Measurements from ENCODE around the gene SPOP.

DNA sequence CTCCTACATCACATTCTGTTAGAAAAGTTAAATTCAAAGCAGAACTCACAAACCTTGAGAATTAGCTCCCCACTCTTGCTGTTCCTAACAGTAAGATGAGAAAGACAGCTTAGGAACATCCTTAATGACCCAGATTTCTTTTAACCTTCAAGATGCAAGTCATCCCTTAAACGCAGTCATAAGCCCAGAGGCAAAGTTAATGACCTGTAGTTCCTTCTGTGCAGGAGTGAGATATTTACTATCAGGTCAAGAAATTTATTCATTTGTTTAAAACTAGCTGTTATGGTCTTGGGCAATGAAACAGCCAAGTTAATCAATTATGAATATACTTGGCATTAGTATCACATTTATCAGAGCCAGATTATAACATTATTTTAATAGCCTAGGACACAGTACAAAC is 65.2 kb downstream of the SPOP start:
- TF ChIP-seq, protein P1, sequence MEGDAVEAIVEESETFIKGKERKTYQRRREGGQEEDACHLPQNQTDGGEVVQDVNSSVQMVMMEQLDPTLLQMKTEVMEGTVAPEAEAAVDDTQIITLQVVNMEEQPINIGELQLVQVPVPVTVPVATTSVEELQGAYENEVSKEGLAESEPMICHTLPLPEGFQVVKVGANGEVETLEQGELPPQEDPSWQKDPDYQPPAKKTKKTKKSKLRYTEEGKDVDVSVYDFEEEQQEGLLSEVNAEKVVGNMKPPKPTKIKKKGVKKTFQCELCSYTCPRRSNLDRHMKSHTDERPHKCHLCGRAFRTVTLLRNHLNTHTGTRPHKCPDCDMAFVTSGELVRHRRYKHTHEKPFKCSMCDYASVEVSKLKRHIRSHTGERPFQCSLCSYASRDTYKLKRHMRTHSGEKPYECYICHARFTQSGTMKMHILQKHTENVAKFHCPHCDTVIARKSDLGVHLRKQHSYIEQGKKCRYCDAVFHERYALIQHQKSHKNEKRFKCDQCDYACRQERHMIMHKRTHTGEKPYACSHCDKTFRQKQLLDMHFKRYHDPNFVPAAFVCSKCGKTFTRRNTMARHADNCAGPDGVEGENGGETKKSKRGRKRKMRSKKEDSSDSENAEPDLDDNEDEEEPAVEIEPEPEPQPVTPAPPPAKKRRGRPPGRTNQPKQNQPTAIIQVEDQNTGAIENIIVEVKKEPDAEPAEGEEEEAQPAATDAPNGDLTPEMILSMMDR (conservative IDR thresholded peaks at IDR 0.05; ENCODE audit: low read depth in 2 of 2): no peak
- TF ChIP-seq EZH2 (IDR thresholded peaks at IDR 0.05; ENCODE audit: low read depth, unreplicated experiment): no peak
- no peak for TF ChIP-seq ZNF114 (CRISPR knock-in tag; IDR thresholded peaks at IDR 0.05)
- TF ChIP-seq EZH2phosphoT487 (IDR thresholded peaks at IDR 0.05; ENCODE audit: unreplicated experiment): no peak

All from GM23338 (cell line).